Stimulated activated CD8-positive, alpha-beta memory T cell treated with anti-CD3 and anti-CD28 coated beads, Interleukin-15, amount 100 ng/mL, for 4 hours (primary cell): ENCODE results near the gene VGLL4.
"Not testable (repeated sequence)": the region's sequence is repeated elsewhere in the genome, so short reads cannot be mapped to it uniquely, and the experiment has no call there.

Experiments
- DNase-seq, 2 donors: peaks; one replicate each; pipeline ENCODE4 v3.0.0-alpha.2; 2020; ENCODE audit warnings: low read depth in 2 of 2

Gene VGLL4

DNA sequence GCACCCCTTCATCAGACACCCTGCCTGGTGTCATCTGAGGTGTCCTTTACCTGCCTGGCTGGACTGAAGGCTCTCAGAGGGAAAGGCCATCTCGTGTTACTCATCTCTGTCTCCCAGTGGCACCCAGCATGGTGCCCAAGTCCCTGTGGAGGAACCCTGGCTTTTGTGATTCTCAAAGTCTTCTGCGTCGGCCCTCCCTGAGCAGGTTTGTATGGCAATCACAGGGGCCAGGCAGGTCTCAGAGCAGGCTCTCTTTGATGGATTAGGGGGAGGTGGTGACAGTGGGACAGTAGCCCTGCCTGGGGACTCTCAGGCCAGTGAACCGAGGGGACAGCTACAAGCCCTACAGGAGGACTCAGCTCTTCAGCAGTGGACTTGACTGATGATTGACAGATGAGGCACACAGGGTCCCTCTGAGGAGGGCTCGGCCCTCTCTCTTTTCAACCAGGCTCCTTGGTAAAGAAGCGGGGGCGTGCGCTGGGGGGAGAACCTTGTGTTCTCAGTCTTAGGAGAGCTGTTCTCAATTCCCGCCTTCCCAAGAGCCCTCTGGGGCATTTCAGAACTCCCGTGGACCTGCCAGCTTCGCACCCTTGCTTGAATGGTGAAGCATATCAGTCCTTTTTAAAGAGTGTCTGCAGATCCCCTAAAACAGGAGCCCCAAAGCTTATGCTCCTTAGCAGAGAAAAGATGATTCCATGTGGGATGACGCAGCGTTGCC lies 108.3 kb downstream of the VGLL4 start:
- no peak for DNase-seq

DNA sequence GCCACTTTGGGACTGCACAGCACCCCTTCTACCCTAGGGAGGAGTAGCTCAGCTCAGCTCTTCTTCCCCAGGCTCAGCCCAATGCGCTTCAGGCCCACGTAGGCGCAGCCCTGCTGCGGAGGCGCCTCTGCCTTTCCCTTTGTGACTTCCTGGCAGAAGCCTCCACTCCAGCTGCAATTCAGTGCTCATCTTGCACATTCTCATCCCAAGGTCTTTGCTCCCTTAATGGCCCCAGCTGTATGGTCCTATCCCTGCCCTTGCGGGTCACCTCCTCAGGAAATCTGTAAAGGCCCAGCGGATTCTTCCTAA lies 109.0 kb downstream of the VGLL4 start:
- DNase-seq, result no peak

DNA sequence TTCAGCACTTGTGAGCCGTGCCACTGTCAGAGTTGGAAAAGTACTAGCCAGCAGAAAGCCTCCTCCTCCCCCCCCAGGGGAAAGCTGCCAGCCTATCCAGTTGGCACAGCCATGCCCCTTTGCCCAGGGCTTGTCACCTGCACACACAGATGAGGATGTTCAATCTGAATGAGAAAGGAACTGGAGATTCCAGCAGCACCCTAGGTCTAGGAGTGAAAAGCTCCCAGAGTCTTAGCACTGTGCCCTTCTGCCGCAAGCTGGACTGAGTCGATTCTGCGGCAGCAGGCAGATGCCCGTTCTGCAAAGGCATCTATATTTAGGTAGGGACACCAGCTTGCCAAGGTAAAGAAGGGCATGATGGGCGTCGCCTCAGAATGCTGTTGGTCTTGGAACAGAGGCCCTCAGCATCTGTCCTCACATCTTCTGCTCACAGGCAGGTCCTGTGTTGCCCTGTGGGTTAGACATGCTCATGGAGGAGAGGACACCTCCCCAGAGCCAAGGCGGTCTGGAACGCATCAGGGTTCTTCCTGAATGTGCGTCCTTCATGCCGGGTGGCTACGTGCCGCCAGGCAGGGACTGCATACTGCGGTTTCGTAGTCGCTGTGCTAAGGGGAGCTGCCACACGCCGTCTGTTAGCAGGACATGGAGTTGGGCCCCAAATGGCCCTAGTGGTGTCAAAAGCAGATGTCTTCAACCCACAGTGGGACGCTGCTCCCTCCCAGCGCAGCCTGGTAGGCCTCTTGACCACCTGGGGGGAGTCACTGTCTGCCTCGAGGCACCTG lies 109.5 kb downstream of the VGLL4 start:
- no peak for DNase-seq

GRCh38 chr3:11532931-11533391 lies 110.8 kb downstream of the VGLL4 start:
- DNase-seq, result no peak

DNA sequence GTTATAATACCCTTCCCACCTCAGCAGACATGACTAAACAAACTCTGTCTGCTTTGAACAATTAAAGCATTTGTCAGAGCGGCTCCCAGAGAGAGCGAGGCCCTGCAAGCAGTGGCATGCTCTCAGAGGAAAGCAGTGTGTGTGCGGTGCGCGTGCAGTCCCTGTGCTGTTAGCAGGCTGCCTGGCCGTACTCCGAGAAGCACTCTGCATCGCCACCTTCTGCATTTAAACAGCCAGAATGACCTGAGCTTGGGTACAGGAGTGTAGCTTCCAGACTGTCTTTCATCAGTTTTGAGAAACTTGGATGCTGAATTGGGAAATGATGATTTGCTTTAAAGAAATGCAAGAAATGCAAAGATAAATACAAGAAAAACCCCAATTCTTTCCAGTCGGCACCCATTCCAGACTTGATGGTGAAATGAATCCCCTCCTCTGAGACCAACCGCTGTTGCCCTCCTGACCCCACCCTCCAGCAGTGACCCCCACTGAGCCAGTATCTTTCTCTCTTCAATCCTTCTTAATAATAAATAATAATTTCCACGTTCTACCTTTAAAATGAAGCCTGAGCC lies 113.5 kb downstream of the VGLL4 start:
- DNase-seq, result no peak

DNA sequence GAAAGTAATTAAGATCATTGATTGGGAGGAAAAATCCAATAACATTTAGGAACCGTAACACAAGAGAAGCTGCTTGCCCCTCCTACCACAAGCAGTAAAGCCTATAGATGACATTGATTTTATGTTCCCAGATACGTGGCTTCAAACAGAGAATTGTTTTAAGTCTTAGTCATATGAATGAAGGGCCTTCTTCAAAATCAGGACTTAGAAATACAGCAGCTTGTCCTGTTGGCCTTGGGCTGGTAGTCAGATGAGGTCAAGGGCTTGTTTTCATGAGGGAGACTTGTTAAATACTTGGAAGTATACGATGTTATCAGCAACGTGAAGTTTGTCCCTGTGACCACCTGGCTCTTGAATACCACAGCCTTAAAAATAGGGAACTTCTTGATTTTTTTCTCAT lies 114.4 kb downstream of the VGLL4 start:
- no peak for DNase-seq

GRCh38 chr3:11526121-11526520 lies 117.6 kb downstream of the VGLL4 start:
- DNase-seq, result not testable (repeated sequence)

DNA sequence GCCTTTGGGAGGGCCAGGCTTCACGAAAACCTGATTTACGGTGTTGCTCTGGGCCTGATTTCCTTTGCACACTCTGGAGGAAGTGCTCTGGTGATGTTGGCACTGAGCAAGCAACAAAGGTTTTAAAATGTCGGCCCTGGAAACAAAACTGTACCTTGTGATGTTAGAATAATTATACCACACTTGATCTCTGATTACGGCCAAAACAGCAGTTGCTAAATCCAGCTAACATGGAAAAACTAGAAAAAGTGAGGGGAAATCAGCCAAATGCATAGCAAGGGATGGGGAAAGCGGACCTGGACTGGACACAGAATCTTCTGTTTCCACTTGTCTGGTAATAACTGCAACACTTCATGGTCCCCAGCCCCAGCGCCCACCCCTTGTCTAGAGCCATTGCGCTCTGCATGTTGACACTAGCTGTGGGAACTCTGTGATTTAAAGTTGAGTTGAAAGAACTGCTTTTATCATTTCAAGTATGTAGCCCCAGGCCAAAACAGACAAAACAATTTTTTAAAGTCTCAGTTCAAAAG lies 120.1 kb downstream of the VGLL4 start:
- no peak for DNase-seq

DNA sequence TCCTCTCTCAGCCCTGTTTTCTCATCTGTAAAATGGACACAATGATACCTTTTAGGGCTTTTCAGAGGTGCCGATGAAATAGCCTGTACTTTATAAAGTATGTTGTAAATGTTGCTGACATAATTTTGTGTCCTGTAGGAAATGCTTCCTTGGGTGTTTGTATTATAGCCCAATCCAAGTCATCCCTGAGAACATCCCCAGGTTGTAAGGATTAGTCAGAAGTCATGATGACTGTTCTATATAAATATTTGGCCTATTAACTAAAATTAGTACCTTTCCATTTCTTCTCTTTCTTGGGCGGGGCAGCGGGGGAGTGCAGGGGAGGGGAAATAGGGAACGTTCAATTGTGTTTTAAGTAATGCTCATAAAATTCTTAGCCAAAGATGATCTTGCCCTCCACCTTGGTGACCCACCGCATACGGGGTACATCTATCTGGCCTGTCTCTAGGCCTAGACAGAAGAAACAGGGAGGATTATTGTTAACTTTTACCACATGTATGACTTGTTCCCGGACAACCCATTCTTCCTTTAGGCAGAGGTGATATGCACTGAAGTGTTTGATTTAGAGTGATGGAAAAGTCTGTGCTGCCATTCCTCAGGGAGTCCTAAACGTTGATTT lies 120.7 kb downstream of the VGLL4 start:
- no peak for DNase-seq

- DNase-seq, result no peak
Measured at GRCh38 chr3:11522398-11522715, 121.4 kb downstream of the VGLL4 start.

GRCh38 chr3:11521167-11521566 lies 122.5 kb downstream of the VGLL4 start:
- no peak for DNase-seq

GRCh38 chr3:11517601-11518000 lies 126.1 kb downstream of the VGLL4 start:
- DNase-seq, result no peak

DNA sequence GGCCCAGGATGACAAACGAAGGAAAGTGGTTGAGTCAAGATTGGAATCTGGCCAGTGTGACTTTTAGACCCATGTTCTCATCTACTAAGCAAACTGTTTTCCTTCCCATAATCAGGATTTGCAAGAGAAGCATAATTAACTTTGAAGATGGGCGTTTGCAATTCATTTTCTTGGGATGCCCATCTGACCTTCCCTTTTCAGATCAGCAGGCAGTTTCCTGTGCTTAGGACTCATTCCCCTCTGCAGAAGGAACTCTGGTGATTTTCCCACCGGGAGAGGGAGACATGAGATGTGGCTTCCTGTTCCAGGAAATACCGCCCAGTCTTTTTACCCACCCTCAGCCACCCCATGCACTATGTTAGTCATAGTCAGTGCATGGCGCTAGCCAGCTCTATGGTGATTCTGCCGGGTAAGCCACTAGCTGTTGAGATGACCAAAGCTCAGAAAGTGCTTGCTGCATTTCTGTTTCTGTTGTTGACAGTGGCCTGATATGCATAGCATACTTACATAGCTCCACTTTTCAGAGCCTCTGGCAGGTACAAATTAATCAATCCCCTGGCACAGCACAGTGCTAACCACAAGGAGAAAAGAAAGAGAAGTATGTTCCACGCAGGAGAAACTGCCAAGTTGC lies 129.4 kb downstream of the VGLL4 start:
- DNase-seq, result no peak

DNA sequence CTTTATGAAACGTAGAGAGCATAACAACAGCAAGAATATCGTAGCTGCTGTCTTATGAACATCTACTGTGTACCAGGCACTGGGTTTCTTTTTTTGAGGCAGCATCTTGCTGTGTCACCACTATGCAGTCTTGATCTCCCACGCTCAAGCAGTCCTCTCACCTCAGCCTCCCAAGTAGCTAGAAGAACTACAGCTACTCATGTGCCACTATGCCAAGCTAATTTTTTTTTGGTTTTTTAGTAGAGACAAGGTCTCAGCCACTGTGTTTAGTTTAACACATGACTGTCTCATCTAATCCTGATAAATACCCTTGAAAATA lies 129.9 kb downstream of the VGLL4 start:
- DNase-seq, result no peak

GRCh38 chr3:11513125-11513816 lies 130.4 kb downstream of the VGLL4 start:
- DNase-seq, result not testable (repeated sequence)

DNA sequence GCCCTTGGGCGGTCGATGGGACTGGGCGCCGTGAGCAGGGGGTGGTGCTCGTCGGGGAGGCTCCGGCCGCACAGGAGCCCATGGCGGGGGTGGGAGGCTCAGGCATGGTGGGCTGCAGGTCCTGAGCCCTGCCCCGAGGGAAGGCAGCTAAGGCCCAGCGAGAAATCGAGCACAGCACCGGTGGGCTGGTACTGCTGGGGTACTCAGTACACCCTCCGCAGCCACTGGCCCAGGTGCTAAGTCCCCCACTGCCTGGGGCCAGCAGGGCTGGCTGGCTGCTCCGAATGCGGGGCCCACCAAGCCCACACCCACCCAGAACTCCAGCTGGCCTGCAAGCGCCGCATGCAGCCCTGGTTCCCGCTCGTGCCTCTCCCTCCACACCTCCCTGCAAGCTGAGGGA lies 132.1 kb downstream of the VGLL4 start:
- not testable (repeated sequence) for DNase-seq

GRCh38 chr3:11510356-11510755 lies 133.4 kb downstream of the VGLL4 start:
- DNase-seq, result no peak

GRCh38 chr3:11510001-11510340 lies 133.7 kb downstream of the VGLL4 start:
- no peak for DNase-seq

DNA sequence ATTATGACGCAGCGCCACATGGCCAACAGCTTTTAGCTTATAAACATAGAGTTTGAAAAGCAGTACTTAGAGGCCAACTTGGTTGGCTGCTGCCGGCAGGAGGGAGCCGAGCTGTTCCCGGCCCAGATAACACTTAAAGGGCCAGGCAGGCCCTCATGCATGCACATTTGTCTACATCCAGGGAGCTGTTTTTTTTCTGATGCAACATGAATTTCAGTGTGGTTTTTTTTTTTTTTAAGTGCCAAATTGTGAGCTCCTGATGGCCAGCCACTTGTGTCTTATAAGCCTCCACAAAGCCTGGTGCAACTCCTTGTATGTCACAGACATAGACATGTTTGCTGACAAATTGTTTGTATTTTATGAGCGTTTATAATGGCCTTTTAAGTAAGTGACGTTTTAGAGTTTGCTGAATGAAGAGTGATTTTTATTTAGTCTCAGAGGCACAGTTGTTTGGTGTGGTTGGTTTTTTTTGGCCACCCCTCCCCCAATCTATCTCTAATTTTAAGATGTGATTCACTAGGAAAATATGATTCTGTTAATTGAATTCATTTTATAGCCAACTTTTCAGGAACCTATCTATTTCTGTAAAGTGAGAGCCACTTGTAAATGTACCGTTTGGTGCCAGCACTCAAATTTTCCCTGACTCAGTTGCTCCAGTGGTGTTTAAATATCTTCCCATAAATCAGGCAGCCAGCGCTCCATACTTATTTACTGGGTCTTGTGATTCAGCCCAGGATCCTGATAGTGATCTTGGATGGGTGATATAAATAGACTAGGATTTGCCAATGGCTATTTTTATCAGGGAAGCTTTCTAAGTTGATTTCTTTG lies 134.3 kb downstream of the VGLL4 start:
- DNase-seq, result no peak

GRCh38 chr3:11508346-11509172 lies 135.2 kb downstream of the VGLL4 start:
- DNase-seq, result no peak
